ENCODE data around the gene KCNQ1. TPM values are rescaled to one million over a fixed set of nuclear protein-coding genes. Genes with fewer than 3 reads are reported as not detected.

Gene KCNQ1
- total and polyA plus RNA-seq, 2 of the 13 experiments (the other 11 are each of a cell fraction or from before 2014, with no cell fraction given) = 0.02 to 0.08 TPM

DNA sequence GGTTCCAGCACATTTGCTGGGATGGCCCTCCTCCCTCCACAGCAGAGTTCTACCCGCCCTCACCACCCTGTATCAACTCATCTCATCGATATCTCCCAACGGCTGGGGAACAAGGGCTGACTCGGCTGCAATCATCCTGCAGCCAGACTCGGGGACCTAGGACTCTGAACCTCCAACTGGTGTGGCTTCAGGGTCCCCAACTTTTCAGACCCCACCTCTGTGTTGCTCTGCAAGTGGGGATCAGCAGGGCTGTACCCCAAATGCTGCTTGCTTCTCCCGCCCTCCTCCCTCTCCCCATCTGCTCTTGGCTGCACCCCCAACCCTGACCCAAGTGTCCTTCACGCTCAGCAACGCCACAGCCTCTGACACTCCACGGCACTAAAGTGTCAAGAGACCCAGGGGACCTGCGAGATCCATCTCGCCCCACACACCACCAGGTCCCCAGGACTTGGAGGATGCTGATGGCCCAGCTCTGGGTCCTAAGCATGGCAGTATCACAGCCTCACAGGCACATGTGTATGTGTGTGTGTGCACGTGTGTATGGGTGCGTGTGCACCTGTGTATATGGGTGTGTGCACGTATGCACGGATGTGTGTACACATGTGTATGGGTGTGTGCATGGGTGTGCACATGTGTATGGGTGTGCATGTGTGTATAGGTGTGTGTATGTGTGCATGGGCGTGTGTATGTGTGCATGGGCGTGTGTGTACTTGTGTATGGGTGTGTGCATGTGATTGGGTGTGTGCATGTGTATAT lies 26.4 kb downstream of the KCNQ1 start:
- in situ Hi-C loops (cut with HindIII; ENCODE audit: extremely low pct_ligation_motif_present, low pct_unique_long_range_greater_than_20kb) (no loop called here), intact Hi-C loops (cut with micrococcal nuclease; ENCODE audit: unreplicated experiment) (no loop called here)
- TF ChIP-seq, protein P1, sequence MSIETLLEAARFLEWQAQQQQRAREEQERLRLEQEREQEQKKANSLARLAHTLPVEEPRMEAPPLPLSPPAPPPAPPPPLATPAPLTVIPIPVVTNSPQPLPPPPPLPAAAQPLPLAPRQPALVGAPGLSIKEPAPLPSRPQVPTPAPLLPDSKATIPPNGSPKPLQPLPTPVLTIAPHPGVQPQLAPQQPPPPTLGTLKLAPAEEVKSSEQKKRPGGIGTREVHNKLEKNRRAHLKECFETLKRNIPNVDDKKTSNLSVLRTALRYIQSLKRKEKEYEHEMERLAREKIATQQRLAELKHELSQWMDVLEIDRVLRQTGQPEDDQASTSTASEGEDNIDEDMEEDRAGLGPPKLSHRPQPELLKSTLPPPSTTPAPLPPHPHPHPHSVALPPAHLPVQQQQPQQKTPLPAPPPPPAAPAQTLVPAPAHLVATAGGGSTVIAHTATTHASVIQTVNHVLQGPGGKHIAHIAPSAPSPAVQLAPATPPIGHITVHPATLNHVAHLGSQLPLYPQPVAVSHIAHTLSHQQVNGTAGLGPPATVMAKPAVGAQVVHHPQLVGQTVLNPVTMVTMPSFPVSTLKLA (IDR thresholded peaks at IDR 0.05) = peak; percentile 96
- TF ChIP-seq, protein P2, sequence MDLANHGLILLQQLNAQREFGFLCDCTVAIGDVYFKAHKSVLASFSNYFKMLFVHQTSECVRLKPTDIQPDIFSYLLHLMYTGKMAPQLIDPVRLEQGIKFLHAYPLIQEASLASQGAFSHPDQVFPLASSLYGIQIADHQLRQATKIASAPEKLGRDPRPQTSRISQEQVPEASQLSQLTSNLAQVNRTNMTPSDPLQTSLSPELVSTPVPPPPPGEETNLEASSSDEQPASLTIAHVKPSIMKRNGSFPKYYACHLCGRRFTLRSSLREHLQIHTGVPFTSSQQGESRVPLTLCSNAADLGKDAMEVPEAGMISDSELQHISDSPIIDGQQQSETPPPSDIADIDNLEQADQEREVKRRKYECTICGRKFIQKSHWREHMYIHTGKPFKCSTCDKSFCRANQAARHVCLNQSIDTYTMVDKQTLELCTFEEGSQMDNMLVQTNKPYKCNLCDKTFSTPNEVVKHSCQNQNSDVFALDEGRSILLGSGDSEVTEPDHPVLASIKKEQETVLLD (CRISPR knock-in tag; IDR thresholded peaks at IDR 0.05; ENCODE audit: low read depth) = no peak
- Histone ChIP-seq H3K4me3 (replicated peaks in 1 of 3; ENCODE audit: insufficient read depth in 1 of 3, low read depth in 2 of 3, low read length in 3 of 3) (no peak overlapping the region), H3K79me2 (ENCODE audit: insufficient read depth, low read length) (no peaks in the 10 kb centered on the region), H3K9me3 (ENCODE audit: low read length) (no peaks in the 10 kb centered on the region), H3K4me2 (ENCODE audit: low read depth, low read length) (no peak overlapping the region), H3K4me1 (ENCODE audit: insufficient read depth, low read length) (no peaks in the 10 kb centered on the region), H3K27ac (ENCODE audit: extremely low read length, insufficient read depth, low read length) (no peak overlapping the region), H2AFZ (ENCODE audit: low read length) (no peak overlapping the region), H4K20me1 (ENCODE audit: insufficient read depth, low read length) (no peaks in the 10 kb centered on the region), H3K36me3 (replicated peaks in 1 of 2; ENCODE audit: control insufficient read depth in 1 of 2, insufficient read depth in 2 of 2, low read length in 2 of 2) (no peaks in the 10 kb centered on the region), H3K27me3 (ENCODE audit: control insufficient read depth in 1 of 2, insufficient read depth in 2 of 2, low read length in 2 of 2) (peaks cover 18 to 64% of the 10 kb centered on the region in 2 experiments; a peak in 4 of 5 replicates), H3K9ac (ENCODE audit: insufficient read depth, low read depth, low read length) (no peak overlapping the region)
- DNase-seq (ENCODE audit: low spot score) (no peak), FAIRE-seq (no peak), ATAC-seq (no peak)
- no TSS peak for BruUV-seq (replicated peaks)
- WGBS (ENCODE audit: low lambda C conversion rate) = 29% methylated on average over 17 of the region's 17 CpGs
- CTCF ChIA-PET (ENCODE audit: low intra/inter-chr PET ratio, low total read pairs) = no interaction called here
- POLR2A ChIA-PET = no interaction called here

DNA sequence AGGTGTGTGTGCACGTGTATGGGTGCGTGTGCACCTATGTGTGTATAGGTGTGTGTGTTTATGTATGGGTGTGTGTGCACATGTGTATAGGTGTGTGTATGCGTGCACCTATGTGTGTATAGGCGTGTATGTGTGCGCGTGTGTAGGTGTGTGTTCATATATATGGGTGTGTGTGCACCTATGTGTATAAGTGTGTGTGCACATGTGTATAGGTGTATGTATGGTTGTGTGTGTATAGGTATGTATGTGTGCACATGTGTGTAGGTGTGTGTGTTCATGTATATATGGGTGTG lies 26.9 kb downstream of the KCNQ1 start:
- H3K4me3 ChIP-seq (replicated peaks in 1 of 3; ENCODE audit: insufficient read depth in 1 of 3, low read depth in 2 of 3, low read length in 3 of 3) = no peak overlapping the region
- no peak for TF ChIP-seq CBFB (CRISPR knock-in tag; IDR thresholded peaks at IDR 0.05)
- TF ChIP-seq, protein P3, sequence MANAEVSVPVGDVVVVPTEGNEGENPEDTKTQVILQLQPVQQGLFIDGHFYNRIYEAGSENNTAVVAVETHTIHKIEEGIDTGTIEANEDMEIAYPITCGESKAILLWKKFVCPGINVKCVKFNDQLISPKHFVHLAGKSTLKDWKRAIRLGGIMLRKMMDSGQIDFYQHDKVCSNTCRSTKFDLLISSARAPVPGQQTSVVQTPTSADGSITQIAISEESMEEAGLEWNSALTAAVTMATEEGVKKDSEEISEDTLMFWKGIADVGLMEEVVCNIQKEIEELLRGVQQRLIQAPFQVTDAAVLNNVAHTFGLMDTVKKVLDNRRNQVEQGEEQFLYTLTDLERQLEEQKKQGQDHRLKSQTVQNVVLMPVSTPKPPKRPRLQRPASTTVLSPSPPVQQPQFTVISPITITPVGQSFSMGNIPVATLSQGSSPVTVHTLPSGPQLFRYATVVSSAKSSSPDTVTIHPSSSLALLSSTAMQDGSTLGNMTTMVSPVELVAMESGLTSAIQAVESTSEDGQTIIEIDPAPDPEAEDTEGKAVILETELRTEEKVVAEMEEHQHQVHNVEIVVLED (CRISPR knock-in tag; IDR thresholded peaks at IDR 0.05; ENCODE audit: borderline replicate concordance) = no peak
- TF ChIP-seq, protein P1 (IDR thresholded peaks at IDR 0.05) = peak; percentile 64; the same call in 1 of the 2 replicates
- H3K4me2 ChIP-seq (ENCODE audit: low read depth, low read length) = no peak overlapping the region
- H3K27me3 ChIP-seq (ENCODE audit: control insufficient read depth in 1 of 2, insufficient read depth in 2 of 2, low read length in 2 of 2) = peaks cover 15 to 58% of the 10 kb centered on the region in 2 experiments; a peak in 4 of 5 replicates
- no peaks in the 10 kb centered on the region for H4K20me1 ChIP-seq (ENCODE audit: insufficient read depth, low read length)
- H3K27ac ChIP-seq (ENCODE audit: extremely low read length, insufficient read depth, low read length) = no peak overlapping the region
- ChIA-PET CTCF (ENCODE audit: low intra/inter-chr PET ratio, low total read pairs) (no interaction called here), POLR2A (no interaction called here)
- no peak overlapping the region for H3K9ac ChIP-seq (ENCODE audit: insufficient read depth, low read depth, low read length)
- ATAC-seq (no peak), DNase-seq (ENCODE audit: low spot score) (no peak), FAIRE-seq (no peak)
- H3K36me3 ChIP-seq (replicated peaks in 1 of 2; ENCODE audit: control insufficient read depth in 1 of 2, insufficient read depth in 2 of 2, low read length in 2 of 2) = no peaks in the 10 kb centered on the region
- H3K9me3 ChIP-seq (ENCODE audit: low read length) = no peaks in the 10 kb centered on the region
- 80% methylated on average over 6 of the region's 6 CpGs for WGBS (ENCODE audit: low lambda C conversion rate)
- in situ Hi-C loops (cut with HindIII; ENCODE audit: extremely low pct_ligation_motif_present, low pct_unique_long_range_greater_than_20kb) = no loop called here
- H3K79me2 ChIP-seq (ENCODE audit: insufficient read depth, low read length) = no peaks in the 10 kb centered on the region
- no peaks in the 10 kb centered on the region for H3K4me1 ChIP-seq (ENCODE audit: insufficient read depth, low read length)
- H2AFZ ChIP-seq (ENCODE audit: low read length) = no peak overlapping the region
- intact Hi-C loops (cut with micrococcal nuclease; ENCODE audit: unreplicated experiment) = no loop called here
- no TSS peak for BruUV-seq (replicated peaks)

Measured in HepG2 (cell line).